HEK293T (cell line): ENCODE measurements around the gene MESD.

Experiments used
- CTCF ChIA-PET: fragments of 350-600 bp; formaldehyde crosslinking; extraction: SDS; loops from one replicate; lab custom pipeline; 2021; ENCODE audit warnings: antibody characterized with exemption, inconsistent platforms; lab: Yijun Ruan, JAX
- POLR2A ChIA-PET: fragments of 350-600 bp; formaldehyde crosslinking; extraction: SDS; loops from one replicate; lab custom pipeline; 2020; ENCODE audit warnings: antibody characterized with exemption, inconsistent platforms; lab: Yijun Ruan, JAX
- DNase-seq: peaks from one replicate; pipeline ENCODE4 v3.0.0; 2012; ENCODE audit warnings: mixed read lengths; ENCODE audit errors: extremely low spot score
- ARNT ChIP-seq: fragments of 450-650 bp; IDR thresholded peaks from 2 replicates; pipeline ENCODE4 v1.6.1; 2017; ENCODE audit warnings: mild to moderate bottlenecking
- BHLHE40 ChIP-seq: fragments of 450-650 bp; IDR thresholded peaks from 2 replicates; pipeline ENCODE4 v1.6.1; 2016; ENCODE audit warnings: mild to moderate bottlenecking, moderate library complexity, borderline replicate concordance
- CTBP1 ChIP-seq: fragments of 450-650 bp; IDR thresholded peaks from 2 replicates; pipeline ENCODE4 v1.6.1; 2016; ENCODE audit warnings: borderline replicate concordance
- ELF4 ChIP-seq: fragments of 450-650 bp; IDR thresholded peaks from 2 replicates; pipeline ENCODE4 v1.6.1; 2017; ENCODE audit warnings: antibody characterized with exemption
- FOXA1 ChIP-seq: fragments of 450-650 bp; IDR thresholded peaks from 2 replicates; pipeline ENCODE4 v1.6.1; 2016; ENCODE audit warnings: mild to moderate bottlenecking
- FOXK2 ChIP-seq: fragments of 450-650 bp; IDR thresholded peaks from 2 replicates; pipeline ENCODE4 v1.6.1; 2016; ENCODE audit warnings: mild to moderate bottlenecking
- FOXM1 ChIP-seq: fragments of 450-650 bp; IDR thresholded peaks from 2 replicates; pipeline ENCODE4 v1.6.1; 2017; ENCODE audit warnings: mild to moderate bottlenecking, borderline replicate concordance
- HDGF ChIP-seq: fragments of 450-650 bp; IDR thresholded peaks from 2 replicates; pipeline ENCODE4 v1.6.1; 2017; ENCODE audit warnings: antibody characterized with exemption, borderline replicate concordance
- L3MBTL2 ChIP-seq: fragments of 450-650 bp; conservative IDR thresholded peaks from 2 replicates; pipeline ENCODE4 v1.6.1; 2016; ENCODE audit warnings: mild to moderate bottlenecking
- LEF1 ChIP-seq: fragments of 450-650 bp; IDR thresholded peaks from 2 replicates; pipeline ENCODE4 v1.6.1; 2017; ENCODE audit warnings: mild to moderate bottlenecking, borderline replicate concordance
- NFRKB ChIP-seq: fragments of 450-650 bp; IDR thresholded peaks from 2 replicates; pipeline ENCODE4 v1.6.1; 2016; ENCODE audit warnings: mild to moderate bottlenecking, moderate library complexity
- SP1 ChIP-seq: fragments of 450-650 bp; IDR thresholded peaks from 2 replicates; pipeline ENCODE4 v1.6.1; 2017
- SUZ12 ChIP-seq: fragments of 450-650 bp; IDR thresholded peaks from 2 replicates; pipeline ENCODE4 v1.6.1; 2016; ENCODE audit warnings: mild to moderate bottlenecking
- TARDBP ChIP-seq: fragments of 450-650 bp; IDR thresholded peaks from 2 replicates; pipeline ENCODE4 v1.6.1; 2016
- ZNF384 ChIP-seq: fragments of 450-650 bp; IDR thresholded peaks from 2 replicates; pipeline ENCODE4 v1.6.1; 2016
- TF ChIP-seq, protein P1 (sequence below): fragments of 450-650 bp; IDR thresholded peaks from 2 replicates; pipeline ENCODE4 v1.6.1; 2016

MESD gene

GRCh38 chr15:80944818-80945217, 44.8 kb downstream of the MESD start:
- ChIA-PET CTCF (interaction anchor here (0.6 kb wide), 1 partner anchor 13 kb away, joined by 3 read pairs; no protein-coding TSS in a partner anchor), POLR2A (no interaction called here)

DNA sequence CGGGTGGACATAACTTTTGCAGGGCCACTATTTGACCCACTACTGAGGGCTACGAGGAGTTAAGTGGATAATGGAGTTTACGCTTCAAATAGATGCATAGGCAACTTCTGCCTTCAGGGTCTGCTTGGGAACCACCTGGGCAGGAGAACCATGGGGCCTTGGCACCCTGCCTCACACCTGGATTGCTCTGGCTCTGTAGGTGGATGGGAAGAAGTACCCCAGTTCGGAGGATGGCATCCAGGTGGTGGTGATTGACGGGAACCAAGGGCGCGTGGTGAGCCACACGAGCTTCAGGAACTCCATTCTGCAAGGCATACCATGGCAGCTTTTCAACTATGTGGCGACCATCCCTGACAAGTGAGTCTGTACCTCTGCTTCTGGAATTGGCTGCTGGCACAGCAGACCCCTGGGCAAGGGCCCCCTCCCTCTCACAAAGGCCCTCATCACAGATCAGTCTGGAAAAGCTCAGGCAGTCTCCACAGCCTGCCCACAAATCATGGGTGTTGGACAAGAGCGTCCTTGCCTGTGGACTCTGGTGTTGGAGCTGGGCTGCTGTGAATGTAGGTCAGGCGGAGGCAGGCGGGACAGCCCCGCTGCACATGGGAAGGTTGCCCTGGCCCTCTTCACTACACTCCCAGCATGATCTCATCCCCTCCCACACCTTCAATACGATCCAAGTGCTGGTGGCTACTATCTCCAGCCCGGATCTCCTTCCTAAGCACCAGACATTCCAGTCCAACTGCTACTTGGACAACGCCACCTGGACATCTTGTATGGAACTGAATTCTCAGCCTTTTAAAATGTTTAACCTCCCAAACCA, 46.7 kb downstream of the MESD start:
- TF ChIP-seq L3MBTL2 (no peak), FOXM1 (no peak), FOXA1 (no peak), LEF1 (no peak), ARNT (no peak), HDGF (no peak), CTBP1 (no peak), ELF4 (no peak), NFRKB (no peak), SP1 (no peak), ZNF384 (no peak), SUZ12 (no peak), BHLHE40 (no peak), FOXK2 (no peak), TARDBP (no peak)
- TF ChIP-seq, protein P1, sequence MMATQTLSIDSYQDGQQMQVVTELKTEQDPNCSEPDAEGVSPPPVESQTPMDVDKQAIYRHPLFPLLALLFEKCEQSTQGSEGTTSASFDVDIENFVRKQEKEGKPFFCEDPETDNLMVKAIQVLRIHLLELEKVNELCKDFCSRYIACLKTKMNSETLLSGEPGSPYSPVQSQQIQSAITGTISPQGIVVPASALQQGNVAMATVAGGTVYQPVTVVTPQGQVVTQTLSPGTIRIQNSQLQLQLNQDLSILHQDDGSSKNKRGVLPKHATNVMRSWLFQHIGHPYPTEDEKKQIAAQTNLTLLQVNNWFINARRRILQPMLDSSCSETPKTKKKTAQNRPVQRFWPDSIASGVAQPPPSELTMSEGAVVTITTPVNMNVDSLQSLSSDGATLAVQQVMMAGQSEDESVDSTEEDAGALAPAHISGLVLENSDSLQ, result no peak
- ChIA-PET POLR2A (no interaction called here), CTCF (no interaction called here)
- no peak for DNase-seq

More at GRCh38 chr15:80944818-80945217, 44.8 kb downstream of the MESD start:
- no peak for DNase-seq
- no peak for TF ChIP-seq ARNT
- no peak for TF ChIP-seq TARDBP
- TF ChIP-seq ELF4, result no peak
- TF ChIP-seq, protein P1, result no peak
- TF ChIP-seq ZNF384, result no peak
- TF ChIP-seq FOXA1, result no peak
- TF ChIP-seq L3MBTL2, result no peak
- no peak for TF ChIP-seq NFRKB
- no peak for TF ChIP-seq FOXM1
- TF ChIP-seq CTBP1, result no peak
- no peak for TF ChIP-seq SUZ12
- TF ChIP-seq LEF1, result no peak
- TF ChIP-seq SP1, result no peak
- TF ChIP-seq FOXK2, result no peak
- TF ChIP-seq HDGF, result no peak
- no peak for TF ChIP-seq BHLHE40

GRCh38 chr15:80942266-80942665, 47.4 kb downstream of the MESD start:
- POLR2A ChIA-PET, result no interaction called here
- CTCF ChIA-PET, result no interaction called here
- no peak for TF ChIP-seq HDGF
- no peak for TF ChIP-seq FOXA1
- TF ChIP-seq ZNF384, result no peak
- no peak for TF ChIP-seq ELF4
- no peak for TF ChIP-seq BHLHE40
- TF ChIP-seq LEF1, result no peak
- no peak for DNase-seq

DNA sequence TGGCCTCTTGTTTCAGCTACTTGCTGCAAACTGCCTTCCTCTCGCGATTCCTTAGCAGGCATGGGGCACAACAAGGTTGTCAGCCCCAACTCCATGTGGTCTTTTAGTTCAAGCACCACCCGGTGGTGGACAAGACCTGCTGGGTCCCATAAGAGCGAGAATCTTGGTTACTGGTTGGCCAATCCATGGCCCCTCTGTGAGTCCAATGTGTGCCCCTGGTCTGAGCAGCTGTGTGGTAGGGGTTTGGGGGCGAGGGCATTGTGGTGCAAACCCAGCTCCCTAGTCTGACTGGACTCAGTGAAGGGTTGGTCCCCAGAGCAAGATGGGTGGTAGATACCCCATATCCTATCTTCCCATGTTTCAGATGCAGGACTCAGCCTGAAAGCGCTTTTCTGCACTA, 48.8 kb downstream of the MESD start:
- CTCF ChIA-PET, result no interaction called here
- POLR2A ChIA-PET, result no interaction called here
- TF ChIP-seq LEF1 (no peak), FOXM1 (no peak), NFRKB (no peak), SUZ12 (no peak), ZNF384 (no peak), FOXA1 (no peak), BHLHE40 (no peak), ELF4 (no peak), SP1 (no peak), FOXK2 (no peak), ARNT (no peak), TARDBP (no peak), L3MBTL2 (no peak), CTBP1 (no peak), HDGF (no peak)
- TF ChIP-seq, protein P1, result no peak
- no peak for DNase-seq

DNA sequence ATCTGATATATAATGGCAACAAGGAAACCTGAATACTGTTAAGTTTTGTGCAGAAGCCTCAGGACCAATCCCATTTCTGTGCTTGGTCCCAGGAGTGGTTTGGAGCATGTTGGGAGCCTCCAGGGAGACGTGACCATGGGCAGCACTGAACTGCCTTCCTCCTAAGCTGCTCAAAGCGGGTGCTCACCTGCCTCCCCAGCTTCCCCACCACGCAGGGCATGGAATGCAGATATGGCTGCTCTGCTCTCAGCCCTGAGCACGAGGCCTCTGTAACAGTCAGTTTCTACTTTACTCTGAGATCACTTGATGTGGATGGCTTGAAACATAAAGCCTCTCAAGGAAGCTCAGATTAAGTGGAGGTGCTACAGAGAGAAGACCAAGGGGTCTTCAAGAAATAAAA, 49.3 kb downstream of the MESD start:
- ChIA-PET POLR2A (no interaction called here), CTCF (no interaction called here)
- DNase-seq, result no peak
- TF ChIP-seq BHLHE40, result no peak
- no peak for TF ChIP-seq FOXA1
- no peak for TF ChIP-seq L3MBTL2
- TF ChIP-seq ZNF384, result no peak
- TF ChIP-seq HDGF, result no peak
- TF ChIP-seq, protein P1, result no peak
- TF ChIP-seq LEF1, result no peak
- TF ChIP-seq SUZ12, result no peak
- TF ChIP-seq FOXM1, result no peak
- no peak for TF ChIP-seq CTBP1
- no peak for TF ChIP-seq ELF4
- TF ChIP-seq TARDBP, result no peak
- no peak for TF ChIP-seq ARNT
- TF ChIP-seq FOXK2, result no peak
- no peak for TF ChIP-seq NFRKB
- no peak for TF ChIP-seq SP1
